Omental fat pad (tissue), 4 donors: Measurements from ENCODE around the gene DLK1. TPM values are rescaled to one million over a fixed set of nuclear protein-coding genes. Genes with fewer than 3 reads are reported as not detected.

Experiments used
- ATAC-seq: fragments of 150-250 bp; one replicate; pipeline ENCODE4 v1.9.1; 2016; ENCODE audit warnings: mild to moderate bottlenecking, moderate library complexity; ENCODE audit not compliant: low FRiP score
- DNase-seq: peaks from one replicate; pipeline ENCODE4 v3.0.0-alpha.2; 2019; ENCODE audit warnings: low spot score
- total RNA-seq, 4 donors: library from RNA; depleted of rRNA; stranded (reverse); fragments of >200 nt; gene quantifications; one replicate each; pipeline ENCODE4 v1.1.0, GENCODE V29; 2016
- TF ChIP-seq, protein P1 (sequence below), 3 donors: fragments of 450-650 bp; IDR thresholded peaks; one replicate each; pipeline ENCODE4 v1.5.1; 2016 to 2017; ENCODE audit warnings: antibody characterized with exemption in 3 of 3, mild to moderate bottlenecking in 3 of 3, moderate library complexity in 2 of 3

DLK1 gene
- not detected for total RNA-seq

DNA sequence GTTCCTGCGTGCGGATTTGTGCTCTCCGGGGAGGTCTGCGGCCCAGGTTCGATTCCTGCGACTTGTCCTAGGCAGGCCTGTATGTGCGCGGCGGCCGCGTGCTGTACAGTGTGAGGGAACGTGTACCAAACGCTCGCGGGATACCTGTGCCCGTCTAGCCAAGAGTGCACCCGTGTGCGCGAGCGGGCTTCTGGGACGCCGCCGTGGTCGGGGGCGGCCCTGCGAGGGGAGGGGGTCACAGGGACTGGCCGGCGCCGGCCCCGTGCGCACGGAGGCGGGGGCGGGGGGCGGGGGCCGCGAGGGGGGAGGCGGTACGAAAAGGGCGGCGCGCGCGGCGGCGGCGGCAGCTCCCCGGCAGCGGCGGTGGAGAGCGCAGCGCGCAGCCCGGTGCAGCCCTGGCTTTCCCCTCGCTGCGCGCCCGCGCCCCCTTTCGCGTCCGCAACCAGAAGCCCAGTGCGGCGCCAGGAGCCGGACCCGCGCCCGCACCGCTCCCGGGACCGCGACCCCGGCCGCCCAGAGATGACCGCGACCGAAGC, at the start of gene DLK1:
DLK1 (plus strand) TSS at position 343 of the 536 bp plus-strand sequence; CDS start at position 520, 177 bp downstream.
- ATAC-seq, result no peak
- TF ChIP-seq, protein P1, sequence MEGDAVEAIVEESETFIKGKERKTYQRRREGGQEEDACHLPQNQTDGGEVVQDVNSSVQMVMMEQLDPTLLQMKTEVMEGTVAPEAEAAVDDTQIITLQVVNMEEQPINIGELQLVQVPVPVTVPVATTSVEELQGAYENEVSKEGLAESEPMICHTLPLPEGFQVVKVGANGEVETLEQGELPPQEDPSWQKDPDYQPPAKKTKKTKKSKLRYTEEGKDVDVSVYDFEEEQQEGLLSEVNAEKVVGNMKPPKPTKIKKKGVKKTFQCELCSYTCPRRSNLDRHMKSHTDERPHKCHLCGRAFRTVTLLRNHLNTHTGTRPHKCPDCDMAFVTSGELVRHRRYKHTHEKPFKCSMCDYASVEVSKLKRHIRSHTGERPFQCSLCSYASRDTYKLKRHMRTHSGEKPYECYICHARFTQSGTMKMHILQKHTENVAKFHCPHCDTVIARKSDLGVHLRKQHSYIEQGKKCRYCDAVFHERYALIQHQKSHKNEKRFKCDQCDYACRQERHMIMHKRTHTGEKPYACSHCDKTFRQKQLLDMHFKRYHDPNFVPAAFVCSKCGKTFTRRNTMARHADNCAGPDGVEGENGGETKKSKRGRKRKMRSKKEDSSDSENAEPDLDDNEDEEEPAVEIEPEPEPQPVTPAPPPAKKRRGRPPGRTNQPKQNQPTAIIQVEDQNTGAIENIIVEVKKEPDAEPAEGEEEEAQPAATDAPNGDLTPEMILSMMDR (IDR thresholded peaks at IDR 0.05), result no peak

DNA sequence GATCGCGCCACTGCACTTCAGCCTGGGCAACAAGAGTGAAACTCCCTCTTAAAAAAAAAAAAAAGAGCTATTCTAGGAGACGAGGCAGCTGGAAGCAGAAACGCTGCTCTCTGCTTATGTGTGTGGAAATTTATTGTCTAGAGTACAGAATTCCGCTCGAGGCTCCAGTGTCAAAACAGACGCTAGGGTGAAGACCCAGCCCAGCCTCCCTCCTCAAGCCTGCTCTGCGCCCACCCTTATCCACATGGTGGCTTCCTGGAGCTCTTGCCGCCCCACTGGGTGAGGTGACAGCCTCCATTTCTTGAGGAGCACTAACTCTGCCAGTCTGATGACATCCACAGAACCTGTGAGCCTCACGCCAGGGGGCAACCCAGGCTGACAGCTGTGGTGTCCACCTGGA, 49.5 kb upstream of the DLK1 start:
- TF ChIP-seq, protein P1 (IDR thresholded peaks at IDR 0.05), result no peak
- no peak for ATAC-seq
- no peak for DNase-seq

More for the DNA sequence above, at the start of gene DLK1:
- no peak for DNase-seq

DNA sequence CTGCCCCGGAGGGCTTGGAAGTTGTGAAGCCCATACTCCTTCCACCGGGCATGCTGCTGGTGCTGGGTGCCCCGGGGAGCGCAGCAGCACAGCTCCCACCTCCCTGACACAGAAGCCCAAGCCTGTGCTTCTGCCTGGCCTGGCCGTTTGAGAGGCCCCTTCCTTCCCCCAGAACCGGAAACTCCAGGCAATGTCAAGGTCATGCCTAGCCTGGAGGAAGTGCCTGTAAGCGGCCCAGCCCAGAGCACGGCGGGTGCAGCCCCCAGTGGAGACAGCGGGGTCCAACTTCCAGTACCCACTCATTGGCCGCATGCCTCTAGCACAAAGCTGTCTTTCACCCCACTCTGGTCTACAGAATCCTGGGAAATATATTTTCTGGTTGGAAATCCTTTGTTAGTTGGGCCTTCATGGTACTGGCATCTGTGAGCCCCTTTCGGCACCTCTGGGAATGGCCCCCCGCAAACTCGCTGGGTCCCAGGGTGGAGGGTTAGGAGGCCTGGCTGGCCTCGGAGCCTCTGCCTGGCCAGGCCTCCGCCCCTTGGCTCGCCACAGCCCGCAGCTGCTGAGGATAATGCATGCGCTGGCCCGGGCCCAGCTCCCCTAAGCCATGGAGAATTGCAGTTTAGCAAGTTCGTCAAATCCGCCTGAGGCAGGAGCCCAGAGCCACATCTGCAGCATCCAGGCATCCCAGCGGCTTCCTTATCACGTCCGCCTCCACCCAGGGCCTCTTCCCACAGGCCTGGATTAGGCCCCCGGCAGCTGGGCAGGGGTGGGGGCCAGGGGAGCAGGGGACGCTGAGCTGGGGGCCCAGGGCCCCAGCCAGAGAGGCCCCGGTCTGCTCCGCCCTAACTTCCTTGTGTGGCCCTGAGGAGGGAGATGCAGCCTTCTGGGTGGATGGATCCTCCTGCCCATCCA, 48.9 kb upstream of the DLK1 start:
- peak; percentile 27 for ATAC-seq
- no peak for DNase-seq
- TF ChIP-seq, protein P1 (IDR thresholded peaks at IDR 0.05), result no peak

DNA sequence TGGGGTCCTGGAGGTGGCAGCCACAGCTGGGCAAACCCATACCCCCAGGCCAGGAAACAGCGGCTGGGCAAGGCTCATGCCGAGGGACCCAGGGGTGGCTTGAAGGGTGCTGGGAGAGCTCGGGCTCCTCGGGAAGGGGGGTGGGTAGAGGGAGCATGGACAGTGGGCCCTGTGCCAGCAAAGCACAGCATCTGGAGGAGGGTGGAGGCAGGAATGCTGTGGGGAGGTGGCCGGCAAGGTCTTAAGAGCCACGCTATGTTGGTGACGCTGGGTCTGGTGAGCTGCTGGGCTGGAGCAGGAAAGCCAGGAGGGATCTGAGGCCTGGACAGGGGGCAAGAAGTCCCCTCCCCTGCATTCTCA, 48.2 kb upstream of the DLK1 start:
- no peak for ATAC-seq
- TF ChIP-seq, protein P1 (IDR thresholded peaks at IDR 0.05), result no peak
- no peak for DNase-seq

DNA sequence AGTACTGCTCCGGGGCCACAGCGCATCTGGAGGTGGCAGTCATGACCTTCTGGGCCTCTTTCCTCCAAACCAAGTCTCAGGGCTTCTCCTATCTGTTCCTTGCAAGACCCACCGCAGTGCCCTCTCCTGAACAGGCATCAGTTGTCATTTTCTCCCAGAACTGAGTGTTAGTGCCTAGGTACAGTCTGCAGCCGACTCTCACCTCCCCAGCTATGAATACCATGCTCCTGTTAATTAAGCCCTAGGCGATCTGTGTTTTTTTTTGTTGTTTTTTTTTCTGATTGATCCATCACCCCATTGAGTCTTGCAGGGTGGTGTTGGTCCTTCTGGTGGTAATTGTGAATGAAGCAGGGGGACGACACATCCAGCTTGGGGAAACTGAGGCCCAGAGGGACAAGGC, 47.5 kb upstream of the DLK1 start:
- no peak for ATAC-seq
- TF ChIP-seq, protein P1 (IDR thresholded peaks at IDR 0.05), result no peak
- no peak for DNase-seq

DNA sequence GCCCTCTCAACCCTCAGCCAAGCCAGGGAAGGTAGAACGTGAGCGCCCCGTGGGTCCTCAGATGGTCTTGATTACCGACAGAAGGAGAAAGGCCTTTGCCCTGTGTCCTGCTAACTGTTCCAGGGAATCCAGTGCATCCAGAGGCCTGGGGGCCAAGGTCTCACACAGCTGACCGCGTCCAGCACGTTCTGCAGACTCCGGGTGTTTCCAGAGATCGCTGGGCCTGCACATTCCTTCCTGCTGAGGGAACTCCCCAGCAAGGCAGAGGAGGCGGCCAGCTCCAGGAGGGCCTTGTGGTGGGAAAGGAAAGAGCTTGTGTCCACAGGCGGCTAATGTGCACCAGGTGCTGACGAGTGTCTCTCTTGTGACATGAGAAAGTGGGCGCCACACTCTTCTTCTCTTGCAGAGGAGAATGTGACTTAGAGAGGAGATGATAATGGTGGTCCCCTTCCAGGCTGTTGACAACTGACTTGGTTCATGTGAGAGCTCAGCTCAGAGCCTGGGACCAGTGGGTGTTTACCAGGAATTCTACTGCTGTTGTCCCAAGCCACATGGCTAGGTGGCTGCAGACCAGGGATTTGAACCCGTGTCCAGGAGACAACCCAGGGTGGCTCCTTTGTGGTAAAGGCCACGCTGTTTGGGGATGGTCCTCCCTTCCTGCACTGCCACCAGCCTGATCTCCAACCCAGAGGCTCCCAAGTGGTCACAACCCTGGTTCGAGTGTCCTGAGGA, 46.8 kb upstream of the DLK1 start:
- ATAC-seq, result peak; percentile 50
- TF ChIP-seq, protein P1 (IDR thresholded peaks at IDR 0.05), result no peak
- no peak for DNase-seq
